Caco-2 (cell line): Measurements from ENCODE around the gene SDSL. TPM values are rescaled to one million over a fixed set of nuclear protein-coding genes. Genes with fewer than 3 reads are reported as not detected.

Experiments used
- BruUV-seq: library from RNA; stranded (reverse); fragments of 400-500 nt; replicated peaks from 2 replicates; lab custom pipeline; 2021; lab: Mats Ljungman, UMichigan
- CTCF ChIA-PET: fragments of 300-600 bp; sonication (Branson Sonifier 250); formaldehyde crosslinking; loops from one replicate; lab custom pipeline; 2022; ENCODE audit warnings: antibody characterized with exemption; lab: Charles Lee
- POLR2A ChIA-PET: fragments of 300-600 bp; sonication (Branson Sonifier 250); formaldehyde crosslinking; loops from one replicate; lab custom pipeline; 2022; ENCODE audit warnings: antibody characterized with exemption; lab: Charles Lee
- DNase-seq, 2 experiments: peaks; one replicate each; pipeline versions ENCODE4 v3.0.0 to v3.0.0-alpha.2; 2020 to 2022
- H3K27me3 ChIP-seq: replicated peaks from 2 replicates; pipeline ENCODE4 v1.6.0; 2011; ENCODE audit warnings: low read length; ENCODE audit not compliant: control insufficient read depth, insufficient read depth
- H3K36me3 ChIP-seq: 2 replicates; pipeline ENCODE4 v1.5.1; 2011; ENCODE audit warnings: low read length; ENCODE audit not compliant: control insufficient read depth, insufficient read depth
- H3K4me1 ChIP-seq: fragments of 250-450 bp; sonication (Bioruptor Pico); 2 replicates; pipeline ENCODE4 v1.5.1; 2020; ENCODE audit warnings: mild to moderate bottlenecking
- H3K4me3 ChIP-seq: 2 replicates; pipeline ENCODE4 v1.5.1; 2011; ENCODE audit warnings: low read depth, mild to moderate bottlenecking, control low read depth, low read length
- H3K9me3 ChIP-seq: fragments of 250-450 bp; sonication (Bioruptor Pico); 2 replicates; pipeline ENCODE4 v1.5.1; 2020; ENCODE audit warnings: mild to moderate bottlenecking, moderate library complexity
- H3K27ac Mint-ChIP-seq: one replicate; pipeline ENCODE4 v1.8.0; 2022; ENCODE audit warnings: mixed read lengths; ENCODE audit not compliant: unreplicated experiment
- H3K27me3 Mint-ChIP-seq: one replicate; pipeline ENCODE4 v1.8.0; 2022; ENCODE audit warnings: mixed read lengths; ENCODE audit not compliant: insufficient read depth, unreplicated experiment
- H3K36me3 Mint-ChIP-seq: one replicate; pipeline ENCODE4 v1.8.0; 2022; ENCODE audit warnings: mild to moderate bottlenecking, mixed read lengths; ENCODE audit not compliant: insufficient read depth, unreplicated experiment
- H3K4me1 Mint-ChIP-seq: one replicate; pipeline ENCODE4 v1.8.0; 2022; ENCODE audit warnings: low read depth, mixed read lengths; ENCODE audit not compliant: unreplicated experiment
- H3K4me3 Mint-ChIP-seq: one replicate; pipeline ENCODE4 v1.8.0; 2022; ENCODE audit warnings: mild to moderate bottlenecking, moderate library complexity, mixed read lengths; ENCODE audit not compliant: unreplicated experiment
- H3K9me3 Mint-ChIP-seq: one replicate; pipeline ENCODE4 v1.8.0; 2022; ENCODE audit warnings: mixed read lengths; ENCODE audit not compliant: unreplicated experiment
- CTCF ChIP-seq, 2 experiments: fragments of 200-600 bp in 1 of 2; IDR thresholded peaks; 1 replicate in 1 of 2; 2 replicates in 1 of 2; pipeline versions ENCODE4 v1.5.1 to v1.8.0; 2011 to 2022; ENCODE audit warnings: antibody characterized with exemption in 1 of 2, control low read depth in 1 of 2, inconsistent platforms in 1 of 2, low read depth in 1 of 2, low read length in 1 of 2, mild to moderate bottlenecking in 1 of 2, moderate library complexity in 1 of 2; ENCODE audit not compliant: insufficient read depth in 1 of 2, severe bottlenecking in 1 of 2, unreplicated experiment in 1 of 2
- intact Hi-C: fragments of 100-400 bp; cut with micrococcal nuclease; formaldehyde crosslinking; loops from one replicate; pipeline ENCODE4 v1.10.0; 2022; ENCODE audit not compliant: unreplicated experiment
- total RNA-seq: library from RNA; stranded (reverse); gene quantifications from 2 replicates; pipeline ENCODE4 v1.2.3, GENCODE V29; 2022

Gene SDSL
- total RNA-seq, 1 experiment from 2014 or later: 4.5 TPM

- intact Hi-C loops: no loop called here
- Histone ChIP-seq H3K9me3 (peaks cover 4% of the 10 kb centered on the region; the same call in 1 of the 2 replicates), H3K4me1 (no peaks in the 10 kb centered on the region), H3K4me3 (no peak overlapping the region), H3K27me3 (peaks cover 4% of the 10 kb centered on the region), H3K36me3 (no peaks in the 10 kb centered on the region)
- POLR2A ChIA-PET: no interaction called here
- DNase-seq: no peak
- no TSS peak for BruUV-seq
- no peaks in the 10 kb centered on the region for H3K4me1 Mint-ChIP-seq
- CTCF ChIA-PET: interaction anchor here (0.6 to 1.6 kb wide), 2 partner anchors 16 to 230 kb away, joined by 3 to 5 read pairs; no protein-coding TSS in a partner anchor
- H3K9me3 Mint-ChIP-seq: no peaks in the 10 kb centered on the region
- no peak overlapping the region for H3K4me3 Mint-ChIP-seq
- no peak for TF ChIP-seq CTCF (IDR thresholded peaks at IDR 0.05; ENCODE audit: insufficient read depth in 1 of 2, low read depth in 1 of 2, low read length in 1 of 2, severe bottlenecking in 1 of 2, unreplicated experiment in 1 of 2)
- H3K27me3 Mint-ChIP-seq: peaks cover 43% of the 10 kb centered on the region
- H3K36me3 Mint-ChIP-seq: no peaks in the 10 kb centered on the region
- no peak overlapping the region for H3K27ac Mint-ChIP-seq
Observed at GRCh38 chr12:113478351-113479011, 56.3 kb downstream of the SDSL start.

DNA sequence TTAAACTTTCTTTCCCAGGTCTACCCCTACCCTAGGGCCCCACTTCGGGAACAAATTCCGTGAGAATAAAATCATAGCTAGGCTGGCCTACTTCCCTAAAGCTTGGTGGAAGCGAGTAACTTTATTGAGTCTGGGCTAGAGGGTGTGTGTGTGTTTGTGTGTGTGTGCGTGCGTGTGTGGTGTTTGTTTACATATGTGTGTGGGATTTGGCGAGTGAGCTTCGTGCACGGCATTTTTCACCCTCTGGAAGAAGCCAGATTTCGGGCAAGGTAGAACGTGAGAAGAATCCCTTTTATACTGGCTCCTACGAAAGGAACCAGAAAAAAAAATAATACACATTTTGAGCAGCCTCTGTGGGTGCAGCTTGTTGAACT, 57.0 kb downstream of the SDSL start:
- CTCF ChIA-PET: interaction anchor here (0.5 to 0.6 kb wide), 2 partner anchors 18 to 230 kb away, joined by 3 read pairs; no protein-coding TSS in a partner anchor
- no peaks in the 10 kb centered on the region for H3K9me3 Mint-ChIP-seq
- no peak for DNase-seq
- Histone ChIP-seq H3K4me3 (no peak overlapping the region), H3K36me3 (no peaks in the 10 kb centered on the region), H3K4me1 (no peaks in the 10 kb centered on the region), H3K9me3 (peaks cover 4% of the 10 kb centered on the region; the same call in 1 of the 2 replicates), H3K27me3 (peaks cover 3% of the 10 kb centered on the region)
- no TSS peak for BruUV-seq
- H3K27me3 Mint-ChIP-seq: peaks cover 42% of the 10 kb centered on the region
- intact Hi-C loops: no loop called here
- POLR2A ChIA-PET: no interaction called here
- H3K36me3 Mint-ChIP-seq: no peaks in the 10 kb centered on the region
- no peak overlapping the region for H3K4me3 Mint-ChIP-seq
- no peaks in the 10 kb centered on the region for H3K4me1 Mint-ChIP-seq
- no peak overlapping the region for H3K27ac Mint-ChIP-seq
- no peak for TF ChIP-seq CTCF (IDR thresholded peaks at IDR 0.05; ENCODE audit: insufficient read depth in 1 of 2, low read depth in 1 of 2, low read length in 1 of 2, severe bottlenecking in 1 of 2, unreplicated experiment in 1 of 2)

GRCh38 chr12:113479590-113480335, 57.6 kb downstream of the SDSL start:
- POLR2A ChIA-PET: no interaction called here
- no peak overlapping the region for H3K4me3 Mint-ChIP-seq
- intact Hi-C loops: no loop called here
- peaks cover 4% of the 10 kb centered on the region; the same call in 1 of the 2 replicates for H3K9me3 ChIP-seq
- H3K4me1 Mint-ChIP-seq: no peaks in the 10 kb centered on the region
- H3K9me3 Mint-ChIP-seq: no peaks in the 10 kb centered on the region
- DNase-seq: peak in 1 of 2 experiments; percentile 62
- no peaks in the 10 kb centered on the region for H3K36me3 Mint-ChIP-seq
- H3K27me3 ChIP-seq: peaks cover 1% of the 10 kb centered on the region
- TF ChIP-seq CTCF (IDR thresholded peaks at IDR 0.05; ENCODE audit: insufficient read depth in 1 of 2, low read depth in 1 of 2, low read length in 1 of 2, severe bottlenecking in 1 of 2, unreplicated experiment in 1 of 2): no peak
- H3K36me3 ChIP-seq: no peaks in the 10 kb centered on the region
- no peak overlapping the region for H3K4me3 ChIP-seq
- CTCF ChIA-PET: interaction anchor here (0.5 kb wide), 1 partner anchor 17 kb away, joined by 3 read pairs; no protein-coding TSS in a partner anchor
- no peak overlapping the region for H3K27ac Mint-ChIP-seq
- peaks cover 36% of the 10 kb centered on the region for H3K27me3 Mint-ChIP-seq
- BruUV-seq: no TSS peak
- H3K4me1 ChIP-seq: no peaks in the 10 kb centered on the region
